Measurements from ENCODE around the gene CIP2A. TPM values are rescaled to one million over a fixed set of nuclear protein-coding genes. Genes with fewer than 3 reads are reported as not detected.

The CIP2A gene
- total RNA-seq, 2 donors from 2014 or later = 35.4 to 55.7 TPM

DNA sequence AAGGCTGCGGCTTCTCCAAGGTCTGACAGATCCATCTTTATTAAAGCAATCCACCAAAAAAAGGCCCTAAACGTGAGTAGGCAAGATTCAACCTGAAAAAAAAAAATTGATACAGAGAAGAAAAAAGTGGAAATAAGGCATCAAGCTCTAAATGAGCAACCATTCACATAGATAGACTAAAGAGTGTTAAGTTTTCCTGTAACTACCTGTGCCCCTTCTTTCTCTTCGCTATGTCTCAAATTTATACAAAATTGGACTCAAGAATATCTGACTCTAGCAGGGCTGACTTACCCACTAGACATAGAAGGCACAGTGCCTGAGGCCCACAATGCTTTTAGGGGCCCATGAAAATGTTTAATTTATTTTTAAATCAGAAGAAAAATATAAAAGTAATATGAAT is 78.7 kb downstream of the CIP2A start, which contains the start of gene MYH15:
MYH15 (minus strand) TSS at position 101 of the 400 bp plus-strand sequence; CDS start at position 35, 66 bp downstream.
- H3K27ac Mint-ChIP-seq = no peak within 1 kb of the TSS
- no peaks in the 10 kb centered on the region for H3K9me3 Mint-ChIP-seq
- H3K4me3 Mint-ChIP-seq = no peak within 1 kb of the TSS
- no peaks in the 10 kb centered on the region for H3K36me3 Mint-ChIP-seq (ENCODE audit: low read depth)
- no peak for ATAC-seq (replicated peaks)
- H3K27me3 Mint-ChIP-seq = no peaks in the 10 kb centered on the region
- H3K4me1 Mint-ChIP-seq = no peaks in the 10 kb centered on the region

DNA sequence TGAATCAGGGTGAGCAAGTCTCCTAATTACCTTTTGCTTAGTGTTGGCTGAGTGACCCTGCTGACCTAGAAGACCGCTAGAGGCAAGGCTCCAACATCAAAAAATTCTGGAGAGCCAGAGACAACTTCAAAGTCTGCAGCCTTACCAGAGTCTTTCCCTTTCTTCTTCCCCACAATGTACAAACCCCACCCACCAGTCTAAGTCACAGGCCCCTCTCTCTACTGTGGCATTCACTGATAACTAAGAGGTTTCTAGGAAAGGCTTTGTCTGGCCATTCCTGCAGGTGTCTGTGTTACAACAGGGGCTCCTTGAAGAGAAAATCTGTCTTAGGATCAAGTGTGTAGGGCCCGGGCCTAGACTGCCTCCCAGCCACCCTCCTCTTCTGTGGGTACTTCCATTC is 79.4 kb downstream of the CIP2A start:
- Mint-ChIP-seq H3K4me1 (no peaks in the 10 kb centered on the region), H3K27me3 (no peaks in the 10 kb centered on the region), H3K27ac (no peak overlapping the region), H3K4me3 (no peak overlapping the region), H3K9me3 (no peaks in the 10 kb centered on the region), H3K36me3 (ENCODE audit: low read depth) (no peaks in the 10 kb centered on the region)
- no peak for ATAC-seq (replicated peaks)

DNA sequence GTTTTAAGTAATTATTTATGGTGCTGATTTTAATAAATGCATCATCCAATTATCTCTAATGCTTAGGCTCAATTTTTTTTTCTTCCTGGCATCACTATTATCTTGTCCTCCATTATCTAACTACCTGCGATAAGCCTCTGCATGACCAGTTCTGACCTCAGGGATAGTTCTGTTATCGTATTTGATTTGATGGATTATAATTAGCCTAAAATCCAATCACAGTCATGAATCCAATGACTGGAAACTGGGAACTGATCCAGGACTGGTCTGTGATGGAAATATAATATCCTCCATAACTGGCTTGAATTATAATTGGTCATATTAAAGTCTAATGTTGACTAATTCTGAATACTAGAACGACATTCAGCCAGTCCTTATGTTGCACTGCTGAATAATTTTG is 80.0 kb downstream of the CIP2A start:
- no peaks in the 10 kb centered on the region for H3K36me3 Mint-ChIP-seq (ENCODE audit: low read depth)
- no peaks in the 10 kb centered on the region for H3K4me1 Mint-ChIP-seq
- H3K27me3 Mint-ChIP-seq = no peaks in the 10 kb centered on the region
- no peak for ATAC-seq (replicated peaks)
- H3K27ac Mint-ChIP-seq = no peak overlapping the region
- H3K9me3 Mint-ChIP-seq = no peaks in the 10 kb centered on the region
- H3K4me3 Mint-ChIP-seq = no peak overlapping the region

DNA sequence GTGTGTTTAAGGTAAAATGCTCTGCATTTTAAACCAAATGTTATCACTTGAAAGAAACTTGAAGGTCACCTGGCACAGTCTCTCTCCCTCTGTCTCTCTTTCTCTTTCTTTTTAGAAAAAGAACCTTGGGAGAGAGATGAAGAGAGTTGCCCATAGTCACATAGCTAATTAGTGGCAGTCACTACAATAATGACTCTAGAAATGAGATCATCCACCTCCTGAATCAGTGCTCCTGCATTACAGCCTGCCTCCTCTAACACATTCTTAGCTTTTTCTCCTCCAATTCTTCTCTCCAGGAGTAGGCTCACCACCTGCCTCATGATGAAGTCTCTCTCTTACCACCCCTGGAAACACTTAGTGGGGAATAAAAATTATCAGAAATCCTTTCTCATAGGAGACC is 81.3 kb downstream of the CIP2A start:
- Mint-ChIP-seq H3K9me3 (no peaks in the 10 kb centered on the region), H3K27ac (no peak overlapping the region), H3K27me3 (no peaks in the 10 kb centered on the region), H3K4me3 (no peak overlapping the region), H3K36me3 (ENCODE audit: low read depth) (no peaks in the 10 kb centered on the region), H3K4me1 (no peaks in the 10 kb centered on the region)
- ATAC-seq (replicated peaks) = no peak

DNA sequence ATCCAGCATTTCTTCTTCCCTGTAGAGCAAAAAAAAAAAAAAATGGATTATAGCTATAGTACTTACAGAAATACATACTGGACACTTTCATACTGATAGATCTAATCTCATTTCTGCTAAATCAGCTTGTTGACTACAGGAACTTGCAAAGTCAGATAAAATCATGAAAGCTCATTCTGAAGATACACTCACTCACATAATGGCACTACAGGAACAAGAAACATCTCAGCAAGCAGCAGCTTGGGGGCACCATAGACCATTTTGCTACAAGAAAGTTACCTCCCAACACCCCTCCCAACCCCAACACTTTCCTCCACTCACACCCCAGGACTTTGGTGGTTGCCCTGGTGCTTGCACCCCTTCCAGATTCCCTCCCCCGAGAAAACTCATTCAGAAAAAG is 83.4 kb downstream of the CIP2A start:
- ATAC-seq (replicated peaks) = no peak
- Mint-ChIP-seq H3K27ac (no peak overlapping the region), H3K4me3 (no peak overlapping the region), H3K4me1 (no peaks in the 10 kb centered on the region), H3K36me3 (ENCODE audit: low read depth) (no peaks in the 10 kb centered on the region), H3K27me3 (no peaks in the 10 kb centered on the region), H3K9me3 (no peaks in the 10 kb centered on the region)

DNA sequence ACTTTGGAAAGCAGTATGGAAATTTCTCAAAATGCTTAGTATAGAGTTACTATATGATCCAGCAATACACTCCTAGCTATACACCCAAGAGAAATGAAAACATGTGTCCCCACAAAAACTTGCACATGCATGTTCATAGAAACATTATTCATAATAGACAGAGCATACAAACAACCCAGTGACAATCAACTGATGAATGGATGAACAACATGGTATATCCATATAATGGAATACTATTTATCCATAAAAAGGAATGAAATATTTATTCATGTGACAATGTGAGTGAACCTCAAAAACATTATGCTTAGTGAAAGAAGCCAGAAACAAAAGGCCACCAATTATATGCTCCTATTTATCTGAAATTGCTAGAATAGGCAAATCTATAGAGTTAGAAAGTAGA is 85.5 kb downstream of the CIP2A start:
- no peak overlapping the region for H3K4me3 Mint-ChIP-seq

DNA sequence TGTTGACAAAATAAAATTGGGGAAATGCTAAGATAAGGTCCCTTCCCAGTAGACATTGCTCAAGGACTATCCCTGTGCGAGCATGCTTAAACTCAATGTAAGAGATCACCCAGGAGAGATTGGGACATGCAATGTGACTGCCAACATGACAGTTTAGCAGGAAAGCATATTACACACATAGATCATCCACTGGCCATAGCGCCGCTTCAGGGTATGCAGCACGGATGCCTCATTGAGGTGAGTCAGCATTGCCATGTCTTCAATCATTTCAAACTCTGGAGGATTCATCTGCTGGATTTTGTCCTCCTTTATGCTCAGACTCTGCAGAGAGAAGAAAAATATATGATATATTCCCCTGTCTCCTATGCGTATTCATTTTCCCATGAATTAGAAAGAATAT is 87.7 kb downstream of the CIP2A start:
- no peaks in the 10 kb centered on the region for H3K27me3 Mint-ChIP-seq

More for the DNA sequence above, 85.5 kb downstream of the CIP2A start:
- H3K36me3 Mint-ChIP-seq (ENCODE audit: low read depth) = no peaks in the 10 kb centered on the region
- H3K27ac Mint-ChIP-seq = no peak overlapping the region
- H3K27me3 Mint-ChIP-seq = no peaks in the 10 kb centered on the region
- H3K4me1 Mint-ChIP-seq = no peaks in the 10 kb centered on the region
- H3K9me3 Mint-ChIP-seq = no peaks in the 10 kb centered on the region
- no peak for ATAC-seq (replicated peaks)

DNA sequence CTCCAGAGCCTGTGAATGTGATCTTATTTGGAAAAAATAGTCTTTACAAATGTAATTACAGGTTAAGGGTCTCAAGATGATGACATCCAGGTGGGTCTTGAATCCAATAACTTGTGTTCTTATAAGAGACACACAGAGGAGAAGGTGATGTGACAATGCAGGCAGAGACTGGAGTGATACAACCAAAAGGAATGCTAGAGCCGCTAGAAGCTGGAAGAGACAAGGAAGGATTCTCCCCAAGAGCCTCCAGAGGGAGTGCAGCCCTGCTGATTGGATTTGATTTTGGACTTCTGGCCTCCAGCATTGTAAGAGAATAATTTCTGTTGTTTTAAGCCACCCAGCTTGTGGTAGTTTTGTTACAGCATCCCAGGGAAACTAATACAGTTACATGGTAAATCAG is 88.5 kb downstream of the CIP2A start:
- ATAC-seq (replicated peaks) = no peak
- Mint-ChIP-seq H3K27me3 (no peaks in the 10 kb centered on the region), H3K4me1 (no peaks in the 10 kb centered on the region), H3K36me3 (ENCODE audit: low read depth) (no peaks in the 10 kb centered on the region), H3K27ac (no peak overlapping the region), H3K4me3 (no peak overlapping the region), H3K9me3 (no peaks in the 10 kb centered on the region)

More for the DNA sequence above, 87.7 kb downstream of the CIP2A start:
- ATAC-seq (replicated peaks) = no peak
- H3K4me1 Mint-ChIP-seq = no peaks in the 10 kb centered on the region
- no peak overlapping the region for H3K4me3 Mint-ChIP-seq
- no peaks in the 10 kb centered on the region for H3K9me3 Mint-ChIP-seq
- no peak overlapping the region for H3K27ac Mint-ChIP-seq
- no peaks in the 10 kb centered on the region for H3K36me3 Mint-ChIP-seq (ENCODE audit: low read depth)

Other genes with a start within 250 kb of the CIP2A start
- under 1 TPM; 0.26 to 0.42 TPM for gene MYH15, start 78.8 kb downstream of the CIP2A start, total RNA-seq
- 10 to 100 TPM in 1 of 2 donors, 1 to 10 TPM in 1; 9.7 to 19.7 TPM for gene DZIP3, start 284 bp upstream of the CIP2A start, total RNA-seq
- not detected for gene RETNLB, start 168.0 kb upstream of the CIP2A start, total RNA-seq
- 10 to 100 TPM; 33.0 to 56.7 TPM for gene TRAT1, start 233.3 kb upstream of the CIP2A start, total RNA-seq